Measurements from ENCODE around the gene AMY1A.
"Not testable (repeated sequence)": the region's sequence is repeated elsewhere in the genome, so short reads cannot be mapped to it uniquely, and the experiment has no call there.

DNA sequence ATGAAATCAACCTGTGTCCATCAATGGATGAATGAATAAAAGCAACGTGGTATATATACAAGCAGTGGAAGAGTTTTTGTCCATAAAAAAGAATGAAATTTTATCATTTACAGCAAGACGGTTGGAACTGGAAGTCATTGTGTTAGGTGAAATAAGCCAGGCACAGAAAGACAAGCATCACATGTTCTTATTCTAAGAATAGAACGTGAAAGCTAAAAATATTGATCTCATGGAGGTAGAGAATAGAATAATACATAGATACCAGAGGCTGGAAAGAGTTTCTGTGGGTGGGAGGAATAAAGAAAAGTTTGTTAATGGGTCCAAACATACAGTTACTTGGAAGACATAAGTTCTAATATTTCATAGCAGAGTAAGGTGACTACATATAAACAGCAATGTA, 54.8 kb downstream of the AMY1A start:
- not testable (repeated sequence) for TF ChIP-seq SMAD3 (CRISPR knock-in tag; IDR thresholded peaks at IDR 0.05; ENCODE audit: borderline replicate concordance); CTCF (IDR thresholded peaks at IDR 0.05); E2F1 (CRISPR knock-in tag; IDR thresholded peaks at IDR 0.05); SOX15 (CRISPR knock-in tag; IDR thresholded peaks at IDR 0.05)

Data from WTC11 (cell line).